Hepatocyte (in vitro differentiated cells): ENCODE measurements around the gene CLEC16A. TPM values are rescaled to one million over a fixed set of nuclear protein-coding genes. Genes with fewer than 3 reads are reported as not detected.

Experiments used
- DNase-seq: peaks from one replicate; pipeline ENCODE4 v3.0.0-alpha.2; 2016; ENCODE audit warnings: low spot score
- H2AFZ ChIP-seq: fragments of 200-600 bp; sonication (generic); 2 replicates; pipeline ENCODE4 v1.6.0; 2016; ENCODE audit warnings: antibody characterized with exemption, mild to moderate bottlenecking
- H3K27ac ChIP-seq: fragments of 200-600 bp; sonication (generic); 2 replicates; pipeline ENCODE4 v1.5.1; 2016; ENCODE audit warnings: mild to moderate bottlenecking
- H3K27me3 ChIP-seq: fragments of 200-600 bp; sonication (generic); 2 replicates; pipeline ENCODE4 v1.6.1; 2016
- H3K36me3 ChIP-seq: fragments of 200-600 bp; sonication (generic); replicated peaks from 2 replicates; pipeline ENCODE4 v1.5.1; 2016; ENCODE audit warnings: low read depth; ENCODE audit not compliant: insufficient read depth
- H3K4me1 ChIP-seq: fragments of 200-600 bp; sonication (generic); 2 replicates; pipeline ENCODE4 v1.5.1; 2016; ENCODE audit warnings: mild to moderate bottlenecking, moderate library complexity; ENCODE audit not compliant: insufficient read depth
- H3K4me2 ChIP-seq: fragments of 200-600 bp; sonication (generic); 2 replicates; pipeline ENCODE4 v1.6.0; 2016
- H3K4me3 ChIP-seq: fragments of 200-600 bp; sonication (generic); 2 replicates; pipeline ENCODE4 v1.5.1; 2016; ENCODE audit warnings: mild to moderate bottlenecking
- H3K79me2 ChIP-seq: fragments of 200-600 bp; sonication (generic); 2 replicates; pipeline ENCODE4 v1.6.0; 2017; ENCODE audit warnings: mild to moderate bottlenecking
- H3K9me2 ChIP-seq: fragments of 200-600 bp; sonication (generic); replicated peaks from 2 replicates; pipeline ENCODE4 v1.6.0; 2017; ENCODE audit warnings: mild to moderate bottlenecking; ENCODE audit not compliant: insufficient read depth
- H3K9me3 ChIP-seq: fragments of 200-600 bp; sonication (generic); 2 replicates; pipeline ENCODE4 v1.5.1; 2016; ENCODE audit warnings: low read depth, mild to moderate bottlenecking
- H4K20me1 ChIP-seq: fragments of 200-600 bp; sonication (generic); 2 replicates; pipeline ENCODE4 v1.6.0; 2016; ENCODE audit warnings: mild to moderate bottlenecking; ENCODE audit not compliant: insufficient read depth, poor library complexity, severe bottlenecking
- CTCF ChIP-seq: fragments of 200-600 bp; sonication (generic); IDR thresholded peaks from 2 replicates; pipeline ENCODE4 v1.5.1; 2016; ENCODE audit warnings: antibody characterized with exemption, mild to moderate bottlenecking; ENCODE audit not compliant: poor library complexity
- EZH2 ChIP-seq: fragments of 200-600 bp; sonication (generic); IDR thresholded peaks from 2 replicates; pipeline ENCODE4 v1.6.1; 2016; ENCODE audit warnings: antibody characterized with exemption, mild to moderate bottlenecking, borderline replicate concordance
- EZH2phosphoT487 ChIP-seq: fragments of 200-600 bp; sonication (generic); IDR thresholded peaks from one replicate; pipeline ENCODE4 v1.6.1; 2018; ENCODE audit warnings: antibody characterized with exemption, mild to moderate bottlenecking, low read depth, moderate library complexity; ENCODE audit not compliant: unreplicated experiment, severe bottlenecking
- WGBS: methylation state at CpG from one replicate; pipeline ENCODE4 v1.1.6; 2016; ENCODE audit warnings: low lambda C conversion rate; ENCODE audit errors: missing lambda C conversion rate; 5-methylcytosine and 5-hydroxymethylcytosine counted together
- polyA plus RNA-seq: library from polyadenylated mRNA; unstranded; fragments of >200 nt; fragmentation: Nextera tagmentation; extraction: Ambion mirVana; gene quantifications from 2 replicates; pipeline ENCODE4 v1.2.1, GENCODE V29; 2016
- total RNA-seq: library from RNA; depleted of rRNA; stranded (reverse); fragments of >200 nt; gene quantifications from 2 replicates; pipeline ENCODE4 v1.2.3, GENCODE V29; 2014

CLEC16A gene
- total and polyA plus RNA-seq, 2 experiments from 2014 or later: 22.3 to 22.6 TPM

GRCh38 chr16:11059588-11059987 lies 115.2 kb downstream of the CLEC16A start:
- no peaks in the 10 kb centered on the region for H3K79me2 ChIP-seq
- H3K4me3 ChIP-seq: no peak overlapping the region
- 90% methylated on average over 4 of the region's 4 CpGs for WGBS
- H3K9me2 ChIP-seq: no peaks in the 10 kb centered on the region
- H3K4me1 ChIP-seq: peaks cover 5% of the 10 kb centered on the region
- H3K36me3 ChIP-seq: no peaks in the 10 kb centered on the region
- H3K27me3 ChIP-seq: no peaks in the 10 kb centered on the region
- no peak overlapping the region for H3K4me2 ChIP-seq
- no peak overlapping the region for H3K27ac ChIP-seq
- TF ChIP-seq EZH2phosphoT487 (no peak), CTCF (no peak), EZH2 (no peak)
- no peak for DNase-seq
- no peaks in the 10 kb centered on the region for H4K20me1 ChIP-seq
- H3K9me3 ChIP-seq: no peaks in the 10 kb centered on the region
- H2AFZ ChIP-seq: no peak overlapping the region

- no peak for DNase-seq
- Histone ChIP-seq H3K27me3 (no peaks in the 10 kb centered on the region), H3K4me2 (no peak overlapping the region), H3K4me3 (no peak overlapping the region), H4K20me1 (no peaks in the 10 kb centered on the region), H3K9me3 (no peaks in the 10 kb centered on the region), H3K79me2 (no peaks in the 10 kb centered on the region), H3K9me2 (no peaks in the 10 kb centered on the region), H3K4me1 (peaks cover 5% of the 10 kb centered on the region), H3K27ac (no peak overlapping the region), H2AFZ (no peak overlapping the region), H3K36me3 (no peaks in the 10 kb centered on the region)
- 95% methylated on average over 4 of the region's 4 CpGs for WGBS
- TF ChIP-seq EZH2 (no peak), CTCF (no peak), EZH2phosphoT487 (no peak)
These were observed 116.0 kb downstream of the CLEC16A start for GRCh38 chr16:11060364-11060763.

GRCh38 chr16:11060842-11061241 lies 116.5 kb downstream of the CLEC16A start:
- whole genome bisulfite sequencing: 98% methylated on average over 7 of the region's 7 CpGs
- H3K36me3 ChIP-seq: no peaks in the 10 kb centered on the region
- H3K27me3 ChIP-seq: no peaks in the 10 kb centered on the region
- peaks cover 5% of the 10 kb centered on the region for H3K4me1 ChIP-seq
- no peaks in the 10 kb centered on the region for H4K20me1 ChIP-seq
- no peaks in the 10 kb centered on the region for H3K9me2 ChIP-seq
- no peak for TF ChIP-seq EZH2
- TF ChIP-seq CTCF: no peak
- TF ChIP-seq EZH2phosphoT487: no peak
- no peak overlapping the region for H3K27ac ChIP-seq
- no peaks in the 10 kb centered on the region for H3K9me3 ChIP-seq
- DNase-seq: no peak
- H3K4me2 ChIP-seq: no peak overlapping the region
- H2AFZ ChIP-seq: no peak overlapping the region
- H3K79me2 ChIP-seq: no peaks in the 10 kb centered on the region
- no peak overlapping the region for H3K4me3 ChIP-seq
